ENCODE measurements around the gene CYB561A3.
"Not testable (repeated sequence)": the region's sequence is repeated elsewhere in the genome, so short reads cannot be mapped to it uniquely, and the experiment has no call there.

CYB561A3 gene

DNA sequence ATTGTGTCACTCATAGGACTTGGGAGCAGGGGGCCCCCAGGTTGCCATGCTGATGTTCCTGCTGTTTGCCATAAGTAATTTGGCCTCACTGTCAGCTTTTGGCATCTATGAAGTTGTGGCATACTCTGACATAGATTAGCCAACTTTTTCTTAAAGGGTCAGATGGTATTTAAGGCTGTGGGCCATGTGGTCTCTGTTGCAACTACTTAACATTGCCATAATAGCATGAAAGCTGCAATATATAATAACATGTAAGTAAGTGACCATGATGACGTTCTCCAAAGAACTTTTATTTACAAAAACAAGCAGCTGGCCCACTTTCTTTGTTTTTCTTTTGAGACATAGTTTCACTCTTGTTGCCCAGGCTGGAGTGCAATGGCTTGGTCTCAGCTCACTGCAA is 28.5 kb upstream of the CYB561A3 start:
- DNase-seq (ENCODE audit: low spot score) (no peak), ATAC-seq (ENCODE audit: low read depth) (no peak)
- Histone ChIP-seq H3K9me3 (ENCODE audit: severe bottlenecking) (no peaks in the 10 kb centered on the region), H3K4me1 (ENCODE audit: insufficient read depth, poor library complexity, severe bottlenecking) (no peaks in the 10 kb centered on the region), H3K36me3 (ENCODE audit: low read depth) (peaks cover 10% of the 10 kb centered on the region), H3K27me3 (ENCODE audit: insufficient read depth, poor library complexity, severe bottlenecking) (no peaks in the 10 kb centered on the region), H3K27ac (ENCODE audit: poor library complexity, severe bottlenecking) (no peak overlapping the region), H3K4me3 (ENCODE audit: severe bottlenecking) (no peak overlapping the region)
- TF ChIP-seq, protein P1, sequence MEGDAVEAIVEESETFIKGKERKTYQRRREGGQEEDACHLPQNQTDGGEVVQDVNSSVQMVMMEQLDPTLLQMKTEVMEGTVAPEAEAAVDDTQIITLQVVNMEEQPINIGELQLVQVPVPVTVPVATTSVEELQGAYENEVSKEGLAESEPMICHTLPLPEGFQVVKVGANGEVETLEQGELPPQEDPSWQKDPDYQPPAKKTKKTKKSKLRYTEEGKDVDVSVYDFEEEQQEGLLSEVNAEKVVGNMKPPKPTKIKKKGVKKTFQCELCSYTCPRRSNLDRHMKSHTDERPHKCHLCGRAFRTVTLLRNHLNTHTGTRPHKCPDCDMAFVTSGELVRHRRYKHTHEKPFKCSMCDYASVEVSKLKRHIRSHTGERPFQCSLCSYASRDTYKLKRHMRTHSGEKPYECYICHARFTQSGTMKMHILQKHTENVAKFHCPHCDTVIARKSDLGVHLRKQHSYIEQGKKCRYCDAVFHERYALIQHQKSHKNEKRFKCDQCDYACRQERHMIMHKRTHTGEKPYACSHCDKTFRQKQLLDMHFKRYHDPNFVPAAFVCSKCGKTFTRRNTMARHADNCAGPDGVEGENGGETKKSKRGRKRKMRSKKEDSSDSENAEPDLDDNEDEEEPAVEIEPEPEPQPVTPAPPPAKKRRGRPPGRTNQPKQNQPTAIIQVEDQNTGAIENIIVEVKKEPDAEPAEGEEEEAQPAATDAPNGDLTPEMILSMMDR (IDR thresholded peaks at IDR 0.05; ENCODE audit: poor library complexity, severe bottlenecking) = no peak

DNA sequence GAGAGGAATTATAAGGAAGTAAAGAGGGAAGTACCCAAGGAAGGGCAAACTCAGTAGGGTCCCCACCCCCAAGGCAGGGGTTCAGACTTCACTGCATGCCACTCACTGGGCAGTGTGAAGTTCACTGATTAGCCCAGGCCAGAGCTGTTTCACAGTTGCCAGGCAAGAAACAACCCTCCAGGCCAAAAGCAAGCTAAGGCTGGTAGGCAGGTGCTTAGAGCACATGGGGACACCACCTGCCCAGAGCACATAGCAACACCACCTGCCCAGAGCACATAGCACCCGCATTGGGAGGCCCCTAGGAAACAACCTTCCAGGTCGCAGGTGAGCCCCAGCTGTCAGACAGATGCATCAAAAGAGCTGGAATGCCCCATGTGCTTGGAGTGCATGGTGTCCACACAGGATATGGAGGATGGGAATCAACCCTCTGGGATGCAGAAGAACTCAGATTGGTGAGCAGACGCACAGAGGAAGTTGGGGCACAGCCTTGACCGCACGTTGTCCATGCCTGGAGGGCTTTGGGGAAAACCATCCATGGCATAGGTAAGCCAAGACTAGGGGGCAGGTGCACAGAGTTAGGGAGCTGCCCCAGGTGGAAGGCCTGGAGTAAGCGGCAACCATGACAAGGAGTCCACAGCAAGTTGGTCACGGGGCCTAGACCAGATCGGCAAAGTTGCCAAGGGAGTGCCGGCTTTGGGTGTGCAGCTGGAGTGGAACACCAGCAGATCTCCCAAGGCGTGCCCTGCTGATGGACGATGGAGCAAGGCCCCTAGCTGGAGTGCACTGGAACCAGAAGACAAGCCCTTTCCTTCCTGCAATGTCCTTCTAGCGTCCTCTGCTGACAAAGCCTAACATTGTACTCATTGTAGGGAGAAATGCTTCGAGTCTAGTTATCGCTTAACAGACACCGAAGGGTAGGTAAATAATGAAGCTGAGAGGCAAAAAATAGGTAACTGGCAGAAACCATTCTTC is 22.9 kb upstream of the CYB561A3 start:
- Histone ChIP-seq H3K27me3 (ENCODE audit: insufficient read depth, poor library complexity, severe bottlenecking) (no peaks in the 10 kb centered on the region), H3K36me3 (ENCODE audit: low read depth) (no peaks in the 10 kb centered on the region), H3K9me3 (ENCODE audit: severe bottlenecking) (no peaks in the 10 kb centered on the region), H3K27ac (ENCODE audit: poor library complexity, severe bottlenecking) (no peak overlapping the region), H3K4me1 (ENCODE audit: insufficient read depth, poor library complexity, severe bottlenecking) (no peaks in the 10 kb centered on the region), H3K4me3 (ENCODE audit: severe bottlenecking) (no peak overlapping the region)
- ATAC-seq (ENCODE audit: low read depth) = no peak
- DNase-seq (ENCODE audit: low spot score) = no peak
- TF ChIP-seq, protein P1 (IDR thresholded peaks at IDR 0.05; ENCODE audit: poor library complexity, severe bottlenecking) = no peak

DNA sequence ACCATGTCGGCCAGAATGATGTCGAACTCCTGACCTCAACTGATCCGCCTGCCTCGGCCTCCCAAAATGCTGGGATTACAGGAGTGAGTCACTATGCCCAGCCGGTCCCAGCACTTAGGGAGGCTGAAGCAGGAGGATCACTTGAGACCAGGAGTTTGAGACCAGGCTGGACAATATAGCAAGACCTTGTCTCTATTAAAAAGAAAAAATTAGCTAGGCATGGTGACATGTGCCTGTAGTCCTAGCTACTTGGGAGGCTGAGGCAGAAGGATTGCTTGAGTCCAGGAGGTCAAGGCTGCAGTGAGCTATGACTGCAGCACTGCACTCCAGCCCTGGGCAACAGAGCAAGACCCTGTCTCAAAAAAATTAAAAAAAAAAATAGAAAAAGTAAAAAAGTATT is 22.2 kb upstream of the CYB561A3 start:
- DNase-seq (ENCODE audit: low spot score); H3K27ac ChIP-seq (ENCODE audit: poor library complexity, severe bottlenecking); H3K4me3 ChIP-seq (ENCODE audit: severe bottlenecking); ATAC-seq (ENCODE audit: low read depth); H3K27me3 ChIP-seq (ENCODE audit: insufficient read depth, poor library complexity, severe bottlenecking); H3K36me3 ChIP-seq (ENCODE audit: low read depth); H3K9me3 ChIP-seq (ENCODE audit: severe bottlenecking); H3K4me1 ChIP-seq (ENCODE audit: insufficient read depth, poor library complexity, severe bottlenecking): not testable (repeated sequence)

DNA sequence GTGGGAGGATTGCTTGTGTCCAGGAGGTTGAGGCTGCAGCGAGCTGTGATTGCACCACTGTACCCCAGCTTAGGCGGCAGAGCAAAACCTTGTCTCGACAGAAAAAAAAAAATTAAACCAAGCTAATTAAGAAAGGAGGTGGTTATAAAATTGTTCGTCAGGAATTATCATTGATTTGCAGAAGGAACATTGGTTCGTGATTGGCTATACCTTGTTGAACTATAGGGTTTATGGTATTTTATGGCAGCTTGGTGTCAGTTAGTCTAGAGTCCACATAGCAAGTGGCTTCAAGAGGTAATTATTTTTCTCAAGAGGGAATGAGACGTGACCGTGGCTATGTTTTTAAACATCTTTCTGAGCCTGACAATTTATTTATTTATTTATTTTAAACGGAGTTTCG is 19.2 kb upstream of the CYB561A3 start:
- Histone ChIP-seq H3K27ac (ENCODE audit: poor library complexity, severe bottlenecking) (no peak overlapping the region), H3K27me3 (ENCODE audit: insufficient read depth, poor library complexity, severe bottlenecking) (no peaks in the 10 kb centered on the region), H3K4me1 (ENCODE audit: insufficient read depth, poor library complexity, severe bottlenecking) (peaks cover 15% of the 10 kb centered on the region), H3K4me3 (ENCODE audit: severe bottlenecking) (no peak overlapping the region), H3K9me3 (ENCODE audit: severe bottlenecking) (no peaks in the 10 kb centered on the region), H3K36me3 (ENCODE audit: low read depth) (no peaks in the 10 kb centered on the region)
- TF ChIP-seq, protein P1 (IDR thresholded peaks at IDR 0.05; ENCODE audit: poor library complexity, severe bottlenecking) = no peak
- no peak for DNase-seq (ENCODE audit: low spot score)
- no peak for ATAC-seq (ENCODE audit: low read depth)

DNA sequence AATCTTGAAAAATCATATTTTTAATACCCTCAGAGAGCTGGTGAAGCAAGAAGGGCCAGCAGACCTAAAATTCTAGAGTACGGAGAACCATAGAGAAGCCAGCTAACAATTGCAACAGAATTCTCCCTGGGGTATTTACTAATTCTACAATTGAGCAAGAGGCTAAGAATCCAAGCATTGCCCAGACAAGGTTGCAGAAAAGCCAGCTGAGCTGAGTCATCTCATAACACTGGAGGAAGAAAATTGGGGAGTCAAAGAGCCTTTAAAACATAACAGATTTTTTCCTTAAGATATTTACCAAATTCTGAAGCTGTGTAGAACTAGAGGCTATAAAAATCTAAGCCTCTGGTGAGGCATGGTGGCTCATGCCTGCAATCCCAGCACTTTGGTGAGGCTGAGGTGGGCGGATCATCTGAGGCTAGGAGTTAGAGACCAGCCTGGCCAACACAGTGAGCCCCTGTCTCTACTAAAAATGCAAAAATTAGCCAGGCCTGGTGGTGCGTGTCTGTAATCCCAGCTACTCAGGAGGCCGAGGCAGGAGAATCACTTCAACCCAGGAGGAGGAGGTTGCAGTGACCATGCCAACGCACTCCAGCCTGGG is 17.1 kb upstream of the CYB561A3 start:
- TF ChIP-seq, protein P1 (IDR thresholded peaks at IDR 0.05; ENCODE audit: poor library complexity, severe bottlenecking) = no peak
- DNase-seq (ENCODE audit: low spot score) (no peak), ATAC-seq (ENCODE audit: low read depth) (peak; percentile 93)
- peak overlapping the region; percentile 81 for H3K27ac ChIP-seq (ENCODE audit: poor library complexity, severe bottlenecking)
- H3K36me3 ChIP-seq (ENCODE audit: low read depth) = 0 out of 2 replicates have a peak, but pooled peaks cover 9% of the 10 kb centered on the region
- H3K9me3 ChIP-seq (ENCODE audit: severe bottlenecking) = no peaks in the 10 kb centered on the region
- no peak overlapping the region for H3K4me3 ChIP-seq (ENCODE audit: severe bottlenecking)
- H3K27me3 ChIP-seq (ENCODE audit: insufficient read depth, poor library complexity, severe bottlenecking) = no peaks in the 10 kb centered on the region
- peaks cover 15% of the 10 kb centered on the region for H3K4me1 ChIP-seq (ENCODE audit: insufficient read depth, poor library complexity, severe bottlenecking)

Data from RWPE2 (cell line).